ENCODE results near the gene C1QTNF6. TPM values are rescaled to one million over a fixed set of nuclear protein-coding genes. Genes with fewer than 3 reads are reported as not detected.

The C1QTNF6 gene
- total RNA-seq, 1 experiment from 2014 or later: 7.4 TPM

DNA sequence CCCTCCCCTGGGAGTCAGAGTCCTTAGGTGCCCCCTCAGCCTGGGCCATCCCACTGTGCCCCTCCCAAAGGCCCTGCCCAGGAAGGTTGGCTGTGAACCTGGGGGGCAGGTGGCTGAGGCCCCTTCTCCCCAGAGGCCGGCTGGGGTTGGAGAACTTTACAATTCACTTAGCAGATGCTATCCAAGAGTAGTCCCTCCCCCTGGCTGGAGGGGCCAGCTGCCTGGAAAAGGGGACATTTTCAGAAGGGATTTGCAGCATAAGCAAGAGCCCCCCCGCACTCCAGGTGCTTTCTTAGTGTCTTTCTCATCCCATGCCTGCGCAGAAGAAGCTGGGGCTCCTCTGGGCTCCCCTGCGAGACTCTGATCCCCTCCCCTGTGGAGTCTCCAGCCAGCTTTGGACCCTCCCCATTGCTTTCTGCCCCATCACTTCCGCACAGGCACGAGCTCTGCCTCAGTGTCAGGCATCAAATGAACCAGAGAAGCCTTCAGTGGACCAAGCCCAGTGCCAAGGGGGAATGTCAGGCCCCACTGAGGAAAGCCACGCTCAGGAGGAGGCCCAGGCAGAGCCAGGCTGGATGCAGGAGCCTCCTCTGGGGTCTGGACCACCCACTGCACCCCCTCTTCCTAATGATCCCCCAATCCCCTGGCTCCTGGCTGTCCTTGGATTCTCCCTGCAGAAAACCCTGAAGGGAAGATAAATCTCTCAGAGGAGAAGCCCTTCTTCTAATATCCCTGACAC lies 20.5 kb upstream of the C1QTNF6 start:
- H3K9me3 Mint-ChIP-seq (ENCODE audit: unreplicated experiment): no peaks in the 10 kb centered on the region
- no peak overlapping the region for H3K4me3 ChIP-seq (ENCODE audit: low read depth, low read length)
- H3K9me3 ChIP-seq: no peaks in the 10 kb centered on the region
- BruUV-seq (replicated peaks): no TSS peak
- peaks cover 4% of the 10 kb centered on the region for H3K36me3 Mint-ChIP-seq (ENCODE audit: insufficient read depth, unreplicated experiment)
- TF ChIP-seq, protein P1, sequence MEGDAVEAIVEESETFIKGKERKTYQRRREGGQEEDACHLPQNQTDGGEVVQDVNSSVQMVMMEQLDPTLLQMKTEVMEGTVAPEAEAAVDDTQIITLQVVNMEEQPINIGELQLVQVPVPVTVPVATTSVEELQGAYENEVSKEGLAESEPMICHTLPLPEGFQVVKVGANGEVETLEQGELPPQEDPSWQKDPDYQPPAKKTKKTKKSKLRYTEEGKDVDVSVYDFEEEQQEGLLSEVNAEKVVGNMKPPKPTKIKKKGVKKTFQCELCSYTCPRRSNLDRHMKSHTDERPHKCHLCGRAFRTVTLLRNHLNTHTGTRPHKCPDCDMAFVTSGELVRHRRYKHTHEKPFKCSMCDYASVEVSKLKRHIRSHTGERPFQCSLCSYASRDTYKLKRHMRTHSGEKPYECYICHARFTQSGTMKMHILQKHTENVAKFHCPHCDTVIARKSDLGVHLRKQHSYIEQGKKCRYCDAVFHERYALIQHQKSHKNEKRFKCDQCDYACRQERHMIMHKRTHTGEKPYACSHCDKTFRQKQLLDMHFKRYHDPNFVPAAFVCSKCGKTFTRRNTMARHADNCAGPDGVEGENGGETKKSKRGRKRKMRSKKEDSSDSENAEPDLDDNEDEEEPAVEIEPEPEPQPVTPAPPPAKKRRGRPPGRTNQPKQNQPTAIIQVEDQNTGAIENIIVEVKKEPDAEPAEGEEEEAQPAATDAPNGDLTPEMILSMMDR (IDR thresholded peaks at IDR 0.05; ENCODE audit: insufficient read depth in 1 of 2, low read depth in 1 of 2, low read length in 1 of 2, severe bottlenecking in 1 of 2, unreplicated experiment in 1 of 2): no peak
- peak in 1 of 2 experiments; percentile 19 for DNase-seq
- POLR2A ChIA-PET: no interaction called here
- intact Hi-C loops (cut with micrococcal nuclease; ENCODE audit: unreplicated experiment): no loop called here
- CTCF ChIA-PET: interaction anchor here (1.1 kb wide), 1 partner anchor 60 kb away, joined by 3 read pairs; no protein-coding TSS in a partner anchor
- no peak overlapping the region for H3K27ac Mint-ChIP-seq (ENCODE audit: unreplicated experiment)
- H3K36me3 ChIP-seq (ENCODE audit: control insufficient read depth, insufficient read depth, low read length): no peaks in the 10 kb centered on the region
- H3K27me3 ChIP-seq (replicated peaks; ENCODE audit: control insufficient read depth, insufficient read depth, low read length): no peaks in the 10 kb centered on the region
- H3K4me3 Mint-ChIP-seq (ENCODE audit: unreplicated experiment): no peak overlapping the region
- peaks cover 2% of the 10 kb centered on the region for H3K27me3 Mint-ChIP-seq (ENCODE audit: insufficient read depth, unreplicated experiment)
- H3K4me1 Mint-ChIP-seq (ENCODE audit: low read depth, unreplicated experiment): no peaks in the 10 kb centered on the region
- H3K4me1 ChIP-seq: no peaks in the 10 kb centered on the region

GRCh38 chr22:37207981-37208380 lies 19.9 kb upstream of the C1QTNF6 start:
- no peaks in the 10 kb centered on the region for H3K9me3 Mint-ChIP-seq (ENCODE audit: unreplicated experiment)
- no peaks in the 10 kb centered on the region for H3K27me3 ChIP-seq (replicated peaks; ENCODE audit: control insufficient read depth, insufficient read depth, low read length)
- H3K4me1 ChIP-seq: no peaks in the 10 kb centered on the region
- H3K27ac Mint-ChIP-seq (ENCODE audit: unreplicated experiment): no peak overlapping the region
- intact Hi-C loops (cut with micrococcal nuclease; ENCODE audit: unreplicated experiment): no loop called here
- peaks cover 4% of the 10 kb centered on the region for H3K36me3 Mint-ChIP-seq (ENCODE audit: insufficient read depth, unreplicated experiment)
- no peaks in the 10 kb centered on the region for H3K4me1 Mint-ChIP-seq (ENCODE audit: low read depth, unreplicated experiment)
- no peaks in the 10 kb centered on the region for H3K9me3 ChIP-seq
- H3K36me3 ChIP-seq (ENCODE audit: control insufficient read depth, insufficient read depth, low read length): no peaks in the 10 kb centered on the region
- POLR2A ChIA-PET: no interaction called here
- no peak overlapping the region for H3K4me3 Mint-ChIP-seq (ENCODE audit: unreplicated experiment)
- CTCF ChIA-PET: no interaction called here
- DNase-seq: no peak
- H3K4me3 ChIP-seq (ENCODE audit: low read depth, low read length): no peak overlapping the region
- no TSS peak for BruUV-seq (replicated peaks)
- TF ChIP-seq, protein P1 (IDR thresholded peaks at IDR 0.05; ENCODE audit: insufficient read depth in 1 of 2, low read depth in 1 of 2, low read length in 1 of 2, severe bottlenecking in 1 of 2, unreplicated experiment in 1 of 2): no peak
- peaks cover 2% of the 10 kb centered on the region for H3K27me3 Mint-ChIP-seq (ENCODE audit: insufficient read depth, unreplicated experiment)

DNA sequence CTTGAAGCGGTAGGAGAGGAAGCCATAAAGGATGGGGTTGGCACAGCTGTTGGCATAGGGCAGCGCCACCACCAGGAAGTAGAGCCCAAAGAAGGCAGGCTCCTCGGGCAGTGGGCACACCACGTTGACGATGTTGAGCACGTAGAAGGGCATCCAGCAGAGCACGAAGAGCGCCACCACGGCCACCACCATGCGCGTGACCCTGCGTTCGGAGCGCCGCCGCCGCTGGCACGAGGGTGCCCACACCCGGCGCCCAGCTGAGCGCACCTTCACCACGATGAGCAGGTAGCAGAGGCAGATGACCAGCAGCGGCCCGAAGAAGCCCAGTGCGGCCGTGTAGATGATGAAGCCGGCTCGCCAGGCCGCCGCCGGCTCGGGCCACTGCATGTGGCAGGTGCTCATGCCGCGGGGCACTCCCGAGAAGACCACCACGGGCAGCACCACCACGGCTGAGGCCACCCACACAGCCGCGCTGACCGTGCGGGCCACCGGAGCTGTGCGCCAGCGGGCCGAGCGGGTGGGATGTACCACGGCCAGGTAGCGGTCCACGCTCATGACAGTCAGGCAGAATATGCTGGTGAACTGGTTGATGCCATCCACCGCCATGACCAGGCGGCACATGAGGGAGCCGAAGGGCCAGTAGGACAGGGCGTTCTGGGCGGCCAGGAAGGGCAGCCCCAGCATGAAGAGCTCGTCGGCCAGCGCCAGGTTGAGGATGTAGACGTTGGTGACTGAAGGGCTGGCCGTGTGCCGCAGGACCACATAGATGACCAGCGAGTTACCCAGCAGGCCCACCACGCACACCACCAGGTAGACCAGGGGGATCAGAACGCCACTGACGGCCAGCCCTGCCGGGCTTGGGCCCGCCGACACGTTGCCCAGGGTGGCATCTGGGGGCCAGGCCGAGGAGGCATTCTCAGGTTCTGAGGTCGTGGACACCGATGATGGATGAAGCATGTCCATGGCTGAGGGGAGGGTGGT lies 19.1 kb upstream of the C1QTNF6 start:
- intact Hi-C loops (cut with micrococcal nuclease; ENCODE audit: unreplicated experiment): no loop called here
- no peaks in the 10 kb centered on the region for H3K9me3 Mint-ChIP-seq (ENCODE audit: unreplicated experiment)
- peaks cover 2% of the 10 kb centered on the region for H3K27me3 Mint-ChIP-seq (ENCODE audit: insufficient read depth, unreplicated experiment)
- no peak overlapping the region for H3K4me3 ChIP-seq (ENCODE audit: low read depth, low read length)
- H3K36me3 Mint-ChIP-seq (ENCODE audit: insufficient read depth, unreplicated experiment): peaks cover 4% of the 10 kb centered on the region
- H3K27me3 ChIP-seq (replicated peaks; ENCODE audit: control insufficient read depth, insufficient read depth, low read length): no peaks in the 10 kb centered on the region; the same call in 1 of the 2 replicates
- no TSS peak for BruUV-seq (replicated peaks)
- POLR2A ChIA-PET: no interaction called here
- H3K27ac Mint-ChIP-seq (ENCODE audit: unreplicated experiment): no peak overlapping the region
- H3K4me1 Mint-ChIP-seq (ENCODE audit: low read depth, unreplicated experiment): no peaks in the 10 kb centered on the region
- CTCF ChIA-PET: no interaction called here
- H3K4me3 Mint-ChIP-seq (ENCODE audit: unreplicated experiment): no peak overlapping the region
- H3K36me3 ChIP-seq (ENCODE audit: control insufficient read depth, insufficient read depth, low read length): no peaks in the 10 kb centered on the region
- H3K4me1 ChIP-seq: no peaks in the 10 kb centered on the region
- TF ChIP-seq, protein P1 (IDR thresholded peaks at IDR 0.05; ENCODE audit: insufficient read depth in 1 of 2, low read depth in 1 of 2, low read length in 1 of 2, severe bottlenecking in 1 of 2, unreplicated experiment in 1 of 2): no peak
- no peaks in the 10 kb centered on the region for H3K9me3 ChIP-seq
- DNase-seq: peak in 1 of 2 experiments; percentile 10
